Liver (tissue), 9 donors: ENCODE results near the gene ARHGAP27. TPM values are rescaled to one million over a fixed set of nuclear protein-coding genes. Genes with fewer than 3 reads are reported as not detected.
A peak's percentile ranks its signal among the peaks of the same experiment; 100 is the strongest.

Experiments used
- DNase-seq: peaks from one replicate; pipeline ENCODE4 v3.0.0-alpha.2; 2017; ENCODE audit warnings: low spot score
- H3K27ac ChIP-seq, 2 donors: one replicate each; pipeline ENCODE4 v1.7.0; 2013; ENCODE audit warnings: inconsistent platforms in 2 of 2, low read length in 2 of 2, control low read depth in 1 of 2, low read depth in 1 of 2, mild to moderate bottlenecking in 1 of 2
- H3K27me3 ChIP-seq, 4 donors: one replicate each; pipeline versions ENCODE4 v1.6.1 to v1.7.0; 2013; ENCODE audit warnings: low read length in 3 of 4, inconsistent platforms in 1 of 4, mild to moderate bottlenecking in 1 of 4, moderate library complexity in 1 of 4; ENCODE audit not compliant: control insufficient read depth in 4 of 4, insufficient read depth in 4 of 4
- H3K36me3 ChIP-seq, 4 donors: one replicate each; pipeline versions ENCODE4 v1.6.1 to v1.7.0; 2013; ENCODE audit warnings: low read length in 3 of 4, mild to moderate bottlenecking in 3 of 4, low read depth in 1 of 4, moderate library complexity in 1 of 4; ENCODE audit not compliant: control insufficient read depth in 4 of 4, insufficient read depth in 3 of 4
- H3K4me1 ChIP-seq, 4 donors: one replicate each; pipeline versions ENCODE4 v1.6.1 to v1.7.0; 2013; ENCODE audit warnings: low read length in 3 of 4, mild to moderate bottlenecking in 3 of 4, moderate library complexity in 1 of 4; ENCODE audit not compliant: control insufficient read depth in 4 of 4, insufficient read depth in 4 of 4
- H3K4me3 ChIP-seq, 3 donors: one replicate each; pipeline versions ENCODE4 v1.6.1 to v1.7.0; 2013; ENCODE audit warnings: low read length in 3 of 3, control low read depth in 1 of 3, low read depth in 1 of 3, mild to moderate bottlenecking in 1 of 3
- H3K9ac ChIP-seq, 2 donors: one replicate each; pipeline ENCODE4 v1.7.0; 2013; ENCODE audit warnings: low read length in 2 of 2, mild to moderate bottlenecking in 2 of 2, moderate library complexity in 2 of 2, control low read depth in 1 of 2, low read depth in 1 of 2
- H3K9me3 ChIP-seq, 4 donors: one replicate each; pipeline versions ENCODE4 v1.6.1 to v1.7.0; 2013; ENCODE audit warnings: low read length in 3 of 4; ENCODE audit not compliant: control insufficient read depth in 4 of 4
- FOXA1 ChIP-seq: IDR thresholded peaks from 2 replicates; pipeline ENCODE4 v1.6.1; 2016; ENCODE audit warnings: antibody characterized with exemption
- FOXA2 ChIP-seq: IDR thresholded peaks from 2 replicates; pipeline ENCODE4 v1.6.1; 2016; ENCODE audit warnings: antibody characterized with exemption
- GABPA ChIP-seq, 2 donors: IDR thresholded peaks in 1 of 2; conservative IDR thresholded peaks in 1 of 2; 2 replicates each; pipeline ENCODE4 v1.6.1; 2016; ENCODE audit warnings: antibody characterized with exemption in 2 of 2, mild to moderate bottlenecking in 1 of 2, moderate library complexity in 1 of 2
- HNF4A ChIP-seq, 2 donors: conservative IDR thresholded peaks; 2 replicates each; pipeline ENCODE4 v1.6.1; 2016; ENCODE audit warnings: antibody characterized with exemption in 2 of 2, mild to moderate bottlenecking in 2 of 2
- HNF4G ChIP-seq: IDR thresholded peaks from 2 replicates; pipeline ENCODE4 v1.6.1; 2016; ENCODE audit warnings: antibody characterized with exemption
- JUND ChIP-seq, 2 donors: IDR thresholded peaks; 2 replicates each; pipeline ENCODE4 v1.6.1; 2016; ENCODE audit warnings: antibody characterized with exemption in 2 of 2
- MAX ChIP-seq: IDR thresholded peaks from 2 replicates; pipeline ENCODE4 v1.6.1; 2016; ENCODE audit warnings: antibody characterized with exemption
- NR2F2 ChIP-seq: IDR thresholded peaks from 2 replicates; pipeline ENCODE4 v1.6.1; 2016; ENCODE audit warnings: antibody characterized with exemption
- RAD21 ChIP-seq, 2 donors: IDR thresholded peaks; 2 replicates each; pipeline ENCODE4 v1.6.1; 2016; ENCODE audit warnings: antibody characterized with exemption in 2 of 2, mild to moderate bottlenecking in 2 of 2
- REST ChIP-seq: IDR thresholded peaks from 2 replicates; pipeline ENCODE4 v1.6.1; 2016; ENCODE audit warnings: antibody characterized with exemption, mild to moderate bottlenecking
- SP1 ChIP-seq: IDR thresholded peaks from 2 replicates; pipeline ENCODE4 v1.6.1; 2018; ENCODE audit warnings: antibody characterized with exemption, mild to moderate bottlenecking
- YY1 ChIP-seq: IDR thresholded peaks from 2 replicates; pipeline ENCODE4 v1.6.1; 2016; ENCODE audit warnings: antibody characterized with exemption, mild to moderate bottlenecking
- ZBTB33 ChIP-seq: IDR thresholded peaks from 2 replicates; pipeline ENCODE4 v1.6.1; 2016; ENCODE audit warnings: antibody characterized with exemption
- WGBS: extraction: QIAGEN DNeasy Blood & Tissue Kit; methylation state at CpG from one replicate; pipeline ENCODE4 v1.1.7; 2013; 5-methylcytosine and 5-hydroxymethylcytosine counted together
- polyA plus RNA-seq, 2 donors: library from polyadenylated mRNA; stranded (reverse) in 1 of 2; unstranded in 1 of 2; fragments of 200-250 nt in 1 of 2; fragments of >200 nt in 1 of 2; fragmentation: Nextera tagmentation in 1 of 2; extraction: Ambion mirVana in 1 of 2; gene quantifications; one replicate each; pipeline versions ENCODE4 v1.2.1 to v1.2.3, GENCODE V29; 2013 to 2015
- total RNA-seq, 2 donors: library from RNA; depleted of rRNA; stranded (reverse); fragments of >200 nt; gene quantifications; one replicate each; pipeline ENCODE4 v1.2.3, GENCODE V29; 2014
- donor health status: healthy.
- donor health status: healthy.
- donor health status: healthy.
- donor health status: healthy.
- donor health status: healthy.

Gene ARHGAP27
- total and polyA plus RNA-seq, 4 donors: 1.8 to 10.9 (median 7.8) TPM

- peaks cover 0 to 3% (median 0%) of the 10 kb centered on the region in 4 donors for H3K4me1 ChIP-seq
- DNase-seq: no peak
- H3K36me3 ChIP-seq: no peaks in the 10 kb centered on the region
- H3K9ac ChIP-seq: peak overlapping the region; percentile 5 to 17
- peak overlapping the region; percentile 0 to 37 (median 22) for H3K4me3 ChIP-seq
- H3K9me3 ChIP-seq: no peaks in the 10 kb centered on the region
- WGBS: 72% methylated on average over 24 of the region's 24 CpGs
- H3K27ac ChIP-seq: peak overlapping the region; percentile 39 to 68
- TF ChIP-seq HNF4G (no peak), SP1 (no peak), FOXA1 (no peak), HNF4A (conservative IDR thresholded peaks at IDR 0.05) (no peak), FOXA2 (no peak), YY1 (no peak), JUND (IDR thresholded peaks at IDR 0.05) (no peak), RAD21 (IDR thresholded peaks at IDR 0.05) (no peak), NR2F2 (no peak)
- no peaks in the 10 kb centered on the region for H3K27me3 ChIP-seq
Measured at GRCh38 chr17:45410144-45411091, 22.3 kb downstream of the ARHGAP27 start.

- no peak overlapping the region for H3K27ac ChIP-seq
- peak overlapping the region; percentile 0 to 37 (median 22) for H3K4me3 ChIP-seq
- peak overlapping the region in 1 of 2 donors; percentile 5 for H3K9ac ChIP-seq
- WGBS: 62% methylated on average over 5 of the region's 5 CpGs
- no peaks in the 10 kb centered on the region for H3K27me3 ChIP-seq
- DNase-seq: no peak
- peaks cover 0 to 3% (median 0%) of the 10 kb centered on the region in 4 donors for H3K4me1 ChIP-seq
- TF ChIP-seq REST: no peak
- H3K9me3 ChIP-seq: no peaks in the 10 kb centered on the region
- no peaks in the 10 kb centered on the region for H3K36me3 ChIP-seq
Measured at GRCh38 chr17:45409659-45410076, 23.0 kb downstream of the ARHGAP27 start.

- no peak for DNase-seq
- no peak overlapping the region for H3K4me3 ChIP-seq
- no peak overlapping the region for H3K27ac ChIP-seq
- H3K4me1 ChIP-seq: peaks cover 0 to 3% (median 0%) of the 10 kb centered on the region in 4 donors
- H3K9me3 ChIP-seq: no peaks in the 10 kb centered on the region
- H3K9ac ChIP-seq: no peak overlapping the region
- H3K27me3 ChIP-seq: no peaks in the 10 kb centered on the region
- TF ChIP-seq HNF4G (no peak), SP1 (no peak), ZBTB33 (no peak), NR2F2 (no peak), FOXA2 (no peak), GABPA (IDR thresholded peaks at IDR 0.05 in 1 of 2, conservative IDR thresholded peaks at IDR 0.05 in 1 of 2) (no peak), MAX (no peak), RAD21 (IDR thresholded peaks at IDR 0.05) (no peak)
- 74% methylated on average over 11 of the region's 11 CpGs for WGBS
- peaks cover 0 to 3% (median 2%) of the 10 kb centered on the region in 4 donors for H3K36me3 ChIP-seq
Measured at GRCh38 chr17:45408611-45409421, 23.9 kb downstream of the ARHGAP27 start.
